H1 (cell line): ENCODE measurements around the gene ENOSF1. TPM values are rescaled to one million over a fixed set of nuclear protein-coding genes. Genes with fewer than 3 reads are reported as not detected.

Experiments
- BACH1 ChIP-seq: IDR thresholded peaks from 2 replicates; pipeline ENCODE4 v1.6.1; 2012; ENCODE audit warnings: low read length, improper control_type of control experiment
- EP300 ChIP-seq, 2 experiments: IDR thresholded peaks; 1 replicate in 1 of 2; 2 replicates in 1 of 2; pipeline ENCODE4 v1.6.1; 2011 to 2012; ENCODE audit warnings: low read depth in 2 of 2, low read length in 2 of 2, mild to moderate bottlenecking in 2 of 2, borderline replicate concordance in 1 of 2, inconsistent platforms in 1 of 2, moderate library complexity in 1 of 2
- EZH2 ChIP-seq: fragments of 200-600 bp; sonication (generic); IDR thresholded peaks from 2 replicates; pipeline ENCODE4 v1.7.1; 2012; ENCODE audit warnings: low read depth, mild to moderate bottlenecking, moderate library complexity, low read length, inconsistent platforms; ENCODE audit not compliant: severe bottlenecking
- HDAC2 ChIP-seq, 2 experiments: fragments of 300-600 bp in 1 of 2; sonication (generic) in 1 of 2; IDR thresholded peaks; 2 replicates each; pipeline ENCODE4 v1.6.1; 2011 to 2012; ENCODE audit warnings: low read depth in 2 of 2, low read length in 2 of 2, mild to moderate bottlenecking in 2 of 2, moderate library complexity in 2 of 2, borderline replicate concordance in 1 of 2, inconsistent platforms in 1 of 2
- JUND ChIP-seq: IDR thresholded peaks from 2 replicates; pipeline ENCODE4 v1.6.1; 2011; ENCODE audit warnings: mild to moderate bottlenecking, improper control_type of control experiment, low read length
- POLR2AphosphoS5 ChIP-seq: IDR thresholded peaks from 2 replicates; pipeline ENCODE4 v1.6.1; 2011; ENCODE audit warnings: low read depth, low read length
- SAP30 ChIP-seq: fragments of 300-600 bp; sonication (generic); IDR thresholded peaks from 2 replicates; pipeline ENCODE4 v1.7.1; 2012; ENCODE audit warnings: low read length, moderate library complexity, mild to moderate bottlenecking, inconsistent platforms; ENCODE audit not compliant: insufficient read depth, insufficient replicate concordance
- SUZ12 ChIP-seq: fragments of 200-600 bp; sonication (generic); IDR thresholded peaks from 2 replicates; pipeline ENCODE4 v1.6.1; 2012; ENCODE audit warnings: mild to moderate bottlenecking, inconsistent platforms, low read length, moderate library complexity, mixed read lengths
- TAF7 ChIP-seq: optimal IDR thresholded peaks from 2 replicates; pipeline ENCODE3; 2011; ENCODE audit warnings: low read depth, mild to moderate bottlenecking, inconsistent platforms, low read length, moderate library complexity, borderline replicate concordance
- YY1 ChIP-seq: IDR thresholded peaks from 2 replicates; pipeline ENCODE4 v1.6.1; 2011; ENCODE audit warnings: low read depth, mild to moderate bottlenecking, low read length
- polyA plus RNA-seq, 7 experiments: library from polyadenylated mRNA; depleted of rRNA in 3 of 7; stranded (reverse) in 5 of 7; unstranded in 2 of 7; fragments of >200 nt in 5 of 7; fragments of 200-250 nt in 2 of 7; gene quantifications; 1 replicate in 5 of 7; 2 replicates in 1 of 7; 4 replicates in 1 of 7; pipeline versions ENCODE4 v1.2.1 to v1.2.3, GENCODE V29; 2011 to 2013; ENCODE audit warnings: missing spikeins in 2 of 7, mixed read lengths in 2 of 7
- total RNA-seq: library from RNA; stranded (reverse); fragmentation: NEBNext Ultra II Directional; extraction: Animal tissue kit (Norgen Biotek cat#: 25700); gene quantifications from 2 replicates; pipeline ENCODE4 v1.2.1, GENCODE V29; 2021
- TF ChIP-seq, protein P1 (sequence below): fragments of 300-600 bp; sonication (generic); IDR thresholded peaks from 2 replicates; pipeline ENCODE4 v1.7.1; 2012; ENCODE audit warnings: low read length, moderate library complexity, mild to moderate bottlenecking, inconsistent platforms; ENCODE audit not compliant: insufficient replicate concordance

Gene ENOSF1
- total and polyA plus RNA-seq, 2 of the 8 experiments (the other 6 are each of a cell fraction or from before 2014, with no cell fraction given), result 15.4 to 26.4 TPM

DNA sequence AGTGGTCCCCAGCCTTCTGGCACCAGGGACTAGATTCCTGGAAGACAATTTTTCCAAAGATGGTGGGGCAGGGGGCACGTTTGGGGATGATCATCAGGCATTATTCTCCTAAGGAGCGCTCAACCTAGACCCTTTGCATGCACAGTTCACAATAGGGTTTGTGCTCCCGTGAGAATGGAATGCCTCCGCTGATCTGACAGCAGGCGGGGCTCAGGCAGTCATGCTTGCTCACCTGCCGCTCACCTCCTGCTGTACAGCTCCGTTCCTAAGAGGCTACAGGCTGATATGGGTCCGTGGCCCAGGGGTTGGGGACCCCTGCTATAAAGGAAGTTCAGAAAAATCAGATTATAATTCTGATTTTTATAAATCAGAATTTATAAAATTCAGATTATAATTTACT, 77.3 kb downstream of the ENOSF1 start (continued):
- TF ChIP-seq, protein P1, sequence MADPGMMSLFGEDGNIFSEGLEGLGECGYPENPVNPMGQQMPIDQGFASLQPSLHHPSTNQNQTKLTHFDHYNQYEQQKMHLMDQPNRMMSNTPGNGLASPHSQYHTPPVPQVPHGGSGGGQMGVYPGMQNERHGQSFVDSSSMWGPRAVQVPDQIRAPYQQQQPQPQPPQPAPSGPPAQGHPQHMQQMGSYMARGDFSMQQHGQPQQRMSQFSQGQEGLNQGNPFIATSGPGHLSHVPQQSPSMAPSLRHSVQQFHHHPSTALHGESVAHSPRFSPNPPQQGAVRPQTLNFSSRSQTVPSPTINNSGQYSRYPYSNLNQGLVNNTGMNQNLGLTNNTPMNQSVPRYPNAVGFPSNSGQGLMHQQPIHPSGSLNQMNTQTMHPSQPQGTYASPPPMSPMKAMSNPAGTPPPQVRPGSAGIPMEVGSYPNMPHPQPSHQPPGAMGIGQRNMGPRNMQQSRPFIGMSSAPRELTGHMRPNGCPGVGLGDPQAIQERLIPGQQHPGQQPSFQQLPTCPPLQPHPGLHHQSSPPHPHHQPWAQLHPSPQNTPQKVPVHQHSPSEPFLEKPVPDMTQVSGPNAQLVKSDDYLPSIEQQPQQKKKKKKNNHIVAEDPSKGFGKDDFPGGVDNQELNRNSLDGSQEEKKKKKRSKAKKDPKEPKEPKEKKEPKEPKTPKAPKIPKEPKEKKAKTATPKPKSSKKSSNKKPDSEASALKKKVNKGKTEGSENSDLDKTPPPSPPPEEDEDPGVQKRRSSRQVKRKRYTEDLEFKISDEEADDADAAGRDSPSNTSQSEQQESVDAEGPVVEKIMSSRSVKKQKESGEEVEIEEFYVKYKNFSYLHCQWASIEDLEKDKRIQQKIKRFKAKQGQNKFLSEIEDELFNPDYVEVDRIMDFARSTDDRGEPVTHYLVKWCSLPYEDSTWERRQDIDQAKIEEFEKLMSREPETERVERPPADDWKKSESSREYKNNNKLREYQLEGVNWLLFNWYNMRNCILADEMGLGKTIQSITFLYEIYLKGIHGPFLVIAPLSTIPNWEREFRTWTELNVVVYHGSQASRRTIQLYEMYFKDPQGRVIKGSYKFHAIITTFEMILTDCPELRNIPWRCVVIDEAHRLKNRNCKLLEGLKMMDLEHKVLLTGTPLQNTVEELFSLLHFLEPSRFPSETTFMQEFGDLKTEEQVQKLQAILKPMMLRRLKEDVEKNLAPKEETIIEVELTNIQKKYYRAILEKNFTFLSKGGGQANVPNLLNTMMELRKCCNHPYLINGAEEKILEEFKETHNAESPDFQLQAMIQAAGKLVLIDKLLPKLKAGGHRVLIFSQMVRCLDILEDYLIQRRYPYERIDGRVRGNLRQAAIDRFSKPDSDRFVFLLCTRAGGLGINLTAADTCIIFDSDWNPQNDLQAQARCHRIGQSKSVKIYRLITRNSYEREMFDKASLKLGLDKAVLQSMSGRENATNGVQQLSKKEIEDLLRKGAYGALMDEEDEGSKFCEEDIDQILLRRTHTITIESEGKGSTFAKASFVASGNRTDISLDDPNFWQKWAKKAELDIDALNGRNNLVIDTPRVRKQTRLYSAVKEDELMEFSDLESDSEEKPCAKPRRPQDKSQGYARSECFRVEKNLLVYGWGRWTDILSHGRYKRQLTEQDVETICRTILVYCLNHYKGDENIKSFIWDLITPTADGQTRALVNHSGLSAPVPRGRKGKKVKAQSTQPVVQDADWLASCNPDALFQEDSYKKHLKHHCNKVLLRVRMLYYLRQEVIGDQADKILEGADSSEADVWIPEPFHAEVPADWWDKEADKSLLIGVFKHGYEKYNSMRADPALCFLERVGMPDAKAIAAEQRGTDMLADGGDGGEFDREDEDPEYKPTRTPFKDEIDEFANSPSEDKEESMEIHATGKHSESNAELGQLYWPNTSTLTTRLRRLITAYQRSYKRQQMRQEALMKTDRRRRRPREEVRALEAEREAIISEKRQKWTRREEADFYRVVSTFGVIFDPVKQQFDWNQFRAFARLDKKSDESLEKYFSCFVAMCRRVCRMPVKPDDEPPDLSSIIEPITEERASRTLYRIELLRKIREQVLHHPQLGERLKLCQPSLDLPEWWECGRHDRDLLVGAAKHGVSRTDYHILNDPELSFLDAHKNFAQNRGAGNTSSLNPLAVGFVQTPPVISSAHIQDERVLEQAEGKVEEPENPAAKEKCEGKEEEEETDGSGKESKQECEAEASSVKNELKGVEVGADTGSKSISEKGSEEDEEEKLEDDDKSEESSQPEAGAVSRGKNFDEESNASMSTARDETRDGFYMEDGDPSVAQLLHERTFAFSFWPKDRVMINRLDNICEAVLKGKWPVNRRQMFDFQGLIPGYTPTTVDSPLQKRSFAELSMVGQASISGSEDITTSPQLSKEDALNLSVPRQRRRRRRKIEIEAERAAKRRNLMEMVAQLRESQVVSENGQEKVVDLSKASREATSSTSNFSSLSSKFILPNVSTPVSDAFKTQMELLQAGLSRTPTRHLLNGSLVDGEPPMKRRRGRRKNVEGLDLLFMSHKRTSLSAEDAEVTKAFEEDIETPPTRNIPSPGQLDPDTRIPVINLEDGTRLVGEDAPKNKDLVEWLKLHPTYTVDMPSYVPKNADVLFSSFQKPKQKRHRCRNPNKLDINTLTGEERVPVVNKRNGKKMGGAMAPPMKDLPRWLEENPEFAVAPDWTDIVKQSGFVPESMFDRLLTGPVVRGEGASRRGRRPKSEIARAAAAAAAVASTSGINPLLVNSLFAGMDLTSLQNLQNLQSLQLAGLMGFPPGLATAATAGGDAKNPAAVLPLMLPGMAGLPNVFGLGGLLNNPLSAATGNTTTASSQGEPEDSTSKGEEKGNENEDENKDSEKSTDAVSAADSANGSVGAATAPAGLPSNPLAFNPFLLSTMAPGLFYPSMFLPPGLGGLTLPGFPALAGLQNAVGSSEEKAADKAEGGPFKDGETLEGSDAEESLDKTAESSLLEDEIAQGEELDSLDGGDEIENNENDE, result no peak
- TF ChIP-seq POLR2AphosphoS5 (no peak), SUZ12 (no peak), HDAC2 (IDR thresholded peaks at IDR 0.05; ENCODE audit: borderline replicate concordance in 1 of 2, low read depth in 2 of 2, low read length in 2 of 2) (no peak), TAF7 (no peak), BACH1 (no peak), JUND (no peak), EP300 (IDR thresholded peaks at IDR 0.05; ENCODE audit: borderline replicate concordance in 1 of 2, low read depth in 2 of 2, low read length in 2 of 2) (no peak), YY1 (no peak), EZH2 (no peak), SAP30 (no peak)
